H9 (cell line): ENCODE results near the gene NOS1AP. TPM values are rescaled to one million over a fixed set of nuclear protein-coding genes. Genes with fewer than 3 reads are reported as not detected.

Experiments used
- DNase-seq: peaks from one replicate; pipeline ENCODE4 v3.0.0-alpha.2; 2017
- H2AFZ ChIP-seq: one replicate; pipeline ENCODE4 v1.6.1; 2013; ENCODE audit warnings: mild to moderate bottlenecking, low read length, control low read depth, moderate library complexity
- H2AK5ac ChIP-seq: 2 replicates; pipeline ENCODE4 v1.6.1; 2013; ENCODE audit warnings: low read length, control low read depth, mixed read lengths; ENCODE audit not compliant: insufficient read length
- H2BK120ac ChIP-seq: one replicate; pipeline ENCODE4 v1.6.1; 2013; ENCODE audit warnings: low read depth, mild to moderate bottlenecking, low read length, control low read depth, inconsistent platforms; ENCODE audit not compliant: poor library complexity, severe bottlenecking
- H2BK12ac ChIP-seq: 2 replicates; pipeline ENCODE4 v1.6.1; 2013; ENCODE audit warnings: low read length, control low read depth, mixed read lengths, low read depth; ENCODE audit not compliant: insufficient read length
- H2BK15ac ChIP-seq: 2 replicates; pipeline ENCODE4 v1.6.1; 2013; ENCODE audit warnings: low read depth, low read length, control low read depth
- H2BK20ac ChIP-seq: one replicate; pipeline ENCODE4 v1.6.1; 2013; ENCODE audit warnings: low read depth, mild to moderate bottlenecking, low read length, control low read depth, inconsistent platforms; ENCODE audit not compliant: poor library complexity, severe bottlenecking
- H2BK5ac ChIP-seq: 2 replicates; pipeline ENCODE4 v1.6.1; 2013; ENCODE audit warnings: low read length, control low read depth, mixed read lengths; ENCODE audit not compliant: insufficient read length
- H3K14ac ChIP-seq: 2 replicates; pipeline ENCODE4 v1.6.1; 2013; ENCODE audit warnings: low read length, control low read depth; ENCODE audit not compliant: insufficient read depth
- H3K18ac ChIP-seq: 2 replicates; pipeline ENCODE4 v1.6.1; 2013; ENCODE audit warnings: low read depth, mild to moderate bottlenecking, mixed read lengths, low read length, control low read depth; ENCODE audit not compliant: insufficient read length
- H3K23ac ChIP-seq: 2 replicates; pipeline ENCODE4 v1.6.1; 2013; ENCODE audit warnings: low read length, control low read depth, mixed read lengths, low read depth; ENCODE audit not compliant: insufficient read length
- H3K23me2 ChIP-seq: 2 replicates; pipeline ENCODE4 v1.6.1; 2013; ENCODE audit warnings: low read depth, mild to moderate bottlenecking, mixed read lengths, low read length, control low read depth; ENCODE audit not compliant: insufficient read length, poor library complexity, severe bottlenecking
- H3K27ac ChIP-seq: 2 replicates; pipeline ENCODE4 v1.5.1; 2013; ENCODE audit warnings: low read length, control low read depth, mixed read lengths, low read depth; ENCODE audit not compliant: insufficient read length
- H3K27me3 ChIP-seq: 2 replicates; pipeline ENCODE4 v1.6.1; 2013; ENCODE audit warnings: low read length, control low read depth, inconsistent platforms; ENCODE audit not compliant: insufficient read depth
- H3K4ac ChIP-seq: 2 replicates; pipeline ENCODE4 v1.6.1; 2013; ENCODE audit warnings: low read depth, mild to moderate bottlenecking, control low read depth, inconsistent platforms, low read length, moderate library complexity
- H3K4me1 ChIP-seq: 2 replicates; pipeline ENCODE4 v1.6.1; 2013; ENCODE audit warnings: low read length, control low read depth, inconsistent platforms; ENCODE audit not compliant: insufficient read depth
- H3K4me2 ChIP-seq: 2 replicates; pipeline ENCODE4 v1.6.1; 2013; ENCODE audit warnings: low read length, control low read depth, mixed read lengths; ENCODE audit not compliant: insufficient read length, insufficient read depth
- H3K56ac ChIP-seq: 2 replicates; pipeline ENCODE4 v1.6.1; 2013; ENCODE audit warnings: low read depth, mild to moderate bottlenecking, mixed read lengths, low read length, control low read depth; ENCODE audit not compliant: insufficient read length
- H3K79me1 ChIP-seq: 2 replicates; pipeline ENCODE4 v1.6.1; 2013; ENCODE audit warnings: low read depth, mild to moderate bottlenecking, moderate library complexity, low read length, control low read depth, inconsistent platforms; ENCODE audit not compliant: insufficient read depth, poor library complexity, severe bottlenecking
- H3K79me2 ChIP-seq: 2 replicates; pipeline ENCODE4 v1.6.1; 2013; ENCODE audit warnings: low read length, control low read depth, inconsistent platforms; ENCODE audit not compliant: insufficient read depth
- H3K9ac ChIP-seq: 2 replicates; pipeline ENCODE4 v1.6.1; 2013; ENCODE audit warnings: low read length, control low read depth, mixed read lengths; ENCODE audit not compliant: insufficient read length; ENCODE audit errors: extremely low read depth
- H3K9me3 ChIP-seq: one replicate; pipeline ENCODE4 v1.6.1; 2013; ENCODE audit warnings: low read depth, low read length, inconsistent platforms; ENCODE audit not compliant: control insufficient read depth
- H3T11ph ChIP-seq: one replicate; pipeline ENCODE4 v1.6.1; 2013; ENCODE audit warnings: mild to moderate bottlenecking, low read length, control low read depth, inconsistent platforms
- H4K20me1 ChIP-seq: one replicate; pipeline ENCODE4 v1.6.1; 2013; ENCODE audit not compliant: control insufficient read depth, insufficient read length, insufficient read depth
- H4K5ac ChIP-seq: 2 replicates; pipeline ENCODE4 v1.6.1; 2013; ENCODE audit warnings: low read depth, mild to moderate bottlenecking, mixed read lengths, low read length, control low read depth; ENCODE audit not compliant: insufficient read length
- H4K8ac ChIP-seq: replicated peaks from 2 replicates; pipeline ENCODE4 v1.6.1; 2013; ENCODE audit warnings: low read length, control low read depth, mixed read lengths, low read depth; ENCODE audit not compliant: insufficient read length
- H4K91ac ChIP-seq: 2 replicates; pipeline ENCODE4 v1.6.1; 2013; ENCODE audit warnings: low read depth, mild to moderate bottlenecking, moderate library complexity, mixed read lengths, low read length, control low read depth; ENCODE audit not compliant: insufficient read length
- H3K27ac Mint-ChIP-seq, 3 experiments: 2 replicates in 2 of 3; 3 replicates in 1 of 3; pipeline ENCODE4 v1.8.0; 2020 to 2021; ENCODE audit warnings: mixed read lengths in 3 of 3, mild to moderate bottlenecking in 1 of 3, moderate library complexity in 1 of 3
- H3K27me3 Mint-ChIP-seq: 2 replicates; pipeline ENCODE4 v1.8.0; 2021; ENCODE audit warnings: low read depth, mild to moderate bottlenecking, moderate library complexity, mixed read lengths
- H3K36me3 Mint-ChIP-seq, 3 experiments: 2 replicates in 2 of 3; 3 replicates in 1 of 3; pipeline ENCODE4 v1.8.0; 2020 to 2021; ENCODE audit warnings: low read depth in 3 of 3, mixed read lengths in 3 of 3; ENCODE audit not compliant: insufficient read depth in 1 of 3
- H3K4me1 Mint-ChIP-seq, 2 experiments: 2 replicates each; pipeline ENCODE4 v1.8.0; 2020; ENCODE audit warnings: mixed read lengths in 2 of 2
- H3K4me3 Mint-ChIP-seq, 2 experiments: 2 replicates in 1 of 2; 3 replicates in 1 of 2; pipeline ENCODE4 v1.8.0; 2020 to 2021; ENCODE audit warnings: mild to moderate bottlenecking in 2 of 2, mixed read lengths in 2 of 2, moderate library complexity in 1 of 2
- H3K9me3 Mint-ChIP-seq, 2 experiments: 2 replicates in 1 of 2; 3 replicates in 1 of 2; pipeline ENCODE4 v1.8.0; 2020; ENCODE audit warnings: mild to moderate bottlenecking in 2 of 2, mixed read lengths in 2 of 2, moderate library complexity in 1 of 2
- CTCF ChIP-seq: fragments of 200-600 bp; sonication (generic); conservative IDR thresholded peaks from 3 replicates; pipeline ENCODE4 v1.8.0; 2021; ENCODE audit warnings: antibody characterized with exemption, mild to moderate bottlenecking
- WGBS: extraction: QIAGEN DNeasy Blood & Tissue Kit; methylation state at CpG from one replicate; pipeline ENCODE4 v1.1.7; 2013; ENCODE audit warnings: missing lambda C conversion rate, low lambda C conversion rate, mixed read lengths; ENCODE audit not compliant: insufficient read length; ENCODE audit errors: extremely low coverage; 5-methylcytosine and 5-hydroxymethylcytosine counted together
- total RNA-seq: library from RNA; stranded (reverse); gene quantifications from 2 replicates; pipeline ENCODE4 v1.2.1, GENCODE V29; 2021

NOS1AP gene
- total RNA-seq, 1 experiment from 2014 or later: 8.4 TPM

DNA sequence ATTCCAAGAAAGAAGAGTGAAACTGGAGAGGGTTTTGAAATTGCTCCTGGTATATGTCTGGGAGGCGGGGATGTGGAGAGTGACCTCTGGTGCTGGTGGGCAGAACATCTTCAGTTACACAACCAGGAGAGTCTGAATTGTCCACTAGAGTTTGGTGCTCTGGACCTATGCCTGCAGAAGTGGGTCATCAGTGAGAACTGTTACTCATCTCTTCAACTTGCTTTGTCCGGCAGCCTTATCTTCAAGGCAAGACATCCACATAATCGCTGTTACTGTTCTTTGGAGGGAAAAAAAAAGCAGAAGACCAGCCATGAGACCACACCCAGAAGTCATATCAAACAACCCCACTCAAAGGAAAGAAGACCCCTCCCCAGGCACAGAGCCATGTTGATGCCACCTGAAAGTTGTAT lies 327.6 kb downstream of the NOS1AP start:
- H3T11ph ChIP-seq: no peak overlapping the region
- H4K20me1 ChIP-seq: no peaks in the 10 kb centered on the region
- H3K23ac ChIP-seq: no peak overlapping the region
- no peak overlapping the region for H2BK5ac ChIP-seq
- no peak overlapping the region for H3K56ac ChIP-seq
- DNase-seq: no peak
- no peak overlapping the region for H2BK20ac ChIP-seq
- H3K9ac ChIP-seq: no peak overlapping the region
- H3K79me1 ChIP-seq: no peaks in the 10 kb centered on the region
- no CpG with 5 or more reads among the region's 3 CpGs for WGBS
- no peak overlapping the region for H4K8ac ChIP-seq
- no peak overlapping the region for H4K5ac ChIP-seq
- no peak overlapping the region for H4K91ac ChIP-seq
- H2BK15ac ChIP-seq: no peak overlapping the region
- H3K27ac ChIP-seq: no peak overlapping the region
- H3K27me3 Mint-ChIP-seq: peaks cover 6% of the 10 kb centered on the region
- no peaks in the 10 kb centered on the region for H3K23me2 ChIP-seq
- H3K4ac ChIP-seq: no peak overlapping the region
- no peak overlapping the region for H2BK12ac ChIP-seq
- no peaks in the 10 kb centered on the region; a peak in 1 of 5 replicates for H3K9me3 Mint-ChIP-seq
- H3K4me1 Mint-ChIP-seq: peaks cover 22 to 30% of the 10 kb centered on the region in 2 experiments
- H3K79me2 ChIP-seq: no peaks in the 10 kb centered on the region
- H3K36me3 Mint-ChIP-seq: no peaks in the 10 kb centered on the region
- H2AFZ ChIP-seq: no peak overlapping the region
- TF ChIP-seq CTCF: no peak
- H3K4me1 ChIP-seq: peaks cover 4% of the 10 kb centered on the region; the same call in 1 of the 2 replicates
- no peak overlapping the region for H2AK5ac ChIP-seq
- no peaks in the 10 kb centered on the region for H3K27me3 ChIP-seq
- H2BK120ac ChIP-seq: no peak overlapping the region
- H3K9me3 ChIP-seq: no peaks in the 10 kb centered on the region
- no peak overlapping the region for H3K18ac ChIP-seq
- no peak overlapping the region for H3K4me2 ChIP-seq
- no peak overlapping the region for H3K27ac Mint-ChIP-seq
- no peak overlapping the region for H3K4me3 Mint-ChIP-seq
- no peak overlapping the region for H3K14ac ChIP-seq
